HepG2 (cell line): ENCODE results near the gene KIAA0232. TPM values are rescaled to one million over a fixed set of nuclear protein-coding genes. Genes with fewer than 3 reads are reported as not detected.

ENCODE experiments used
- ARNTL ChIP-seq: sonication (generic); formaldehyde crosslinking; IDR thresholded peaks from 2 replicates; pipeline ENCODE4 v1.4.0; 2020; ENCODE audit warnings: mild to moderate bottlenecking, missing genetic modification reagents
- FOXJ3 ChIP-seq: sonication (generic); formaldehyde crosslinking; IDR thresholded peaks from 2 replicates; pipeline ENCODE4 v1.4.0; 2020; ENCODE audit warnings: missing genetic modification reagents, mild to moderate bottlenecking, borderline replicate concordance
- FOXM1 ChIP-seq: sonication (generic); formaldehyde crosslinking; IDR thresholded peaks from 2 replicates; pipeline ENCODE4 v1.5.0; 2020; ENCODE audit warnings: missing genetic modification reagents
- JUND ChIP-seq: sonication (generic); formaldehyde crosslinking; IDR thresholded peaks from 2 replicates; pipeline ENCODE4 v1.8.0; 2022; ENCODE audit warnings: mild to moderate bottlenecking, missing genetic modification reagents
- MED13 ChIP-seq: sonication (generic); formaldehyde crosslinking; IDR thresholded peaks from 2 replicates; pipeline ENCODE4 v1.5.0; 2020; ENCODE audit warnings: missing genetic modification reagents
- PAF1 ChIP-seq: IDR thresholded peaks from 2 replicates; pipeline ENCODE4 v1.6.1; 2016; ENCODE audit warnings: missing genetic modification reagents, missing compliant biosample characterization
- RBFOX2 ChIP-seq: fragments of 200-400 bp; formaldehyde crosslinking; IDR thresholded peaks from 2 replicates; pipeline ENCODE4 v1.6.1; 2017; ENCODE audit warnings: low read depth, mild to moderate bottlenecking, low read length
- SMAD1 ChIP-seq: sonication (generic); formaldehyde crosslinking; IDR thresholded peaks from 2 replicates; pipeline ENCODE4 v1.4.0; 2020; ENCODE audit warnings: missing genetic modification reagents, low read depth, mild to moderate bottlenecking, borderline replicate concordance
- SMAD3 ChIP-seq: sonication (generic); formaldehyde crosslinking; IDR thresholded peaks from 2 replicates; pipeline ENCODE4 v1.4.0; 2020; ENCODE audit warnings: missing genetic modification reagents
- SRSF4 ChIP-seq: fragments of 200-400 bp; formaldehyde crosslinking; IDR thresholded peaks from one replicate; pipeline ENCODE4 v1.6.1; 2018; ENCODE audit warnings: mild to moderate bottlenecking, low read depth, low read length, moderate library complexity; ENCODE audit not compliant: poor library complexity, severe bottlenecking
- SUZ12 ChIP-seq: fragments of 150-350 bp; IDR thresholded peaks from 2 replicates; pipeline ENCODE4 v1.6.1; 2014; ENCODE audit warnings: low read depth, low read length
- U2AF2 ChIP-seq: fragments of 200-400 bp; formaldehyde crosslinking; IDR thresholded peaks from 2 replicates; pipeline ENCODE4 v1.6.1; 2017; ENCODE audit warnings: low read depth, mild to moderate bottlenecking, low read length
- ZFP36L1 ChIP-seq: sonication (generic); formaldehyde crosslinking; IDR thresholded peaks from 2 replicates; pipeline ENCODE4 v1.8.0; 2022; ENCODE audit warnings: mild to moderate bottlenecking, missing genetic modification reagents, moderate library complexity
- ZFP90 ChIP-seq: sonication (generic); formaldehyde crosslinking; IDR thresholded peaks from 2 replicates; pipeline ENCODE4 v1.8.0; 2022; ENCODE audit warnings: missing genetic modification reagents, mild to moderate bottlenecking, inconsistent platforms, borderline replicate concordance
- ZNF33B ChIP-seq: sonication (generic); formaldehyde crosslinking; IDR thresholded peaks from 2 replicates; pipeline ENCODE4 v1.5.1; 2020; ENCODE audit warnings: mild to moderate bottlenecking, missing genetic modification reagents
- ZNF547 ChIP-seq: sonication (generic); formaldehyde crosslinking; IDR thresholded peaks from 2 replicates; pipeline ENCODE4 v1.5.1; 2020; ENCODE audit warnings: mild to moderate bottlenecking, missing genetic modification reagents
- ZNF550 ChIP-seq: sonication (generic); formaldehyde crosslinking; IDR thresholded peaks from 2 replicates; pipeline ENCODE4 v1.4.0; 2020; ENCODE audit warnings: mild to moderate bottlenecking, missing genetic modification reagents, borderline replicate concordance
- ZNF75D ChIP-seq: sonication (generic); formaldehyde crosslinking; IDR thresholded peaks from 2 replicates; pipeline ENCODE4 v1.8.1; 2023; ENCODE audit warnings: missing genetic modification reagents, mild to moderate bottlenecking, borderline replicate concordance
- ZNF780A ChIP-seq: sonication (generic); formaldehyde crosslinking; IDR thresholded peaks from 2 replicates; pipeline ENCODE4 v1.8.0; 2022; ENCODE audit warnings: mild to moderate bottlenecking, missing genetic modification reagents, moderate library complexity
- ZNF879 ChIP-seq: sonication (generic); formaldehyde crosslinking; IDR thresholded peaks from 2 replicates; pipeline ENCODE4 v1.8.1; 2023; ENCODE audit warnings: missing genetic modification reagents
- polyA plus RNA-seq, 8 experiments: library from polyadenylated mRNA; depleted of rRNA in 3 of 8; stranded (reverse) in 7 of 8; unstranded in 1 of 8; fragments of >200 nt; fragmentation: Illumina TruSeq in 4 of 8; extraction: Trizol in 4 of 8; gene quantifications; 2 replicates each; pipeline versions ENCODE4 v1.2.1 to v1.2.3, GENCODE V29; 2011 to 2016; ENCODE audit warnings: low read depth in 4 of 8, missing spikeins in 1 of 8, mixed read lengths in 1 of 8; ENCODE audit not compliant: insufficient read depth in 1 of 8
- total RNA-seq, 5 experiments: library from RNA; depleted of rRNA; stranded (reverse); fragments of >200 nt; fragmentation: Illumina TruSeq; extraction: Trizol; gene quantifications; 2 replicates each; pipeline ENCODE4 v1.2.3, GENCODE V29; 2016; ENCODE audit warnings: low read depth in 1 of 5
- TF ChIP-seq, protein P1 (sequence below): IDR thresholded peaks from 2 replicates; pipeline ENCODE4 v1.6.1; 2012; ENCODE audit warnings: low read depth, low read length, improper control_type of control experiment
- TF ChIP-seq, protein P2 (sequence below): sonication (generic); formaldehyde crosslinking; IDR thresholded peaks from 2 replicates; pipeline ENCODE4 v1.4.0; 2020; ENCODE audit warnings: missing genetic modification reagents
- TF ChIP-seq, protein P3 (sequence below): IDR thresholded peaks from 2 replicates; pipeline ENCODE4 v1.6.1; 2016; ENCODE audit warnings: low read depth, borderline replicate concordance
- TF ChIP-seq, protein P4 (sequence below), 2 experiments: IDR thresholded peaks; 2 replicates each; pipeline ENCODE4 v1.6.1; 2011 to 2012; ENCODE audit warnings: low read length in 2 of 2, borderline replicate concordance in 1 of 2, low read depth in 1 of 2, mild to moderate bottlenecking in 1 of 2, moderate library complexity in 1 of 2

KIAA0232 gene
- total and polyA plus RNA-seq, 2 of the 13 experiments (the other 11 are each of a cell fraction or from before 2014, with no cell fraction given): 7.8 to 17.1 TPM

DNA sequence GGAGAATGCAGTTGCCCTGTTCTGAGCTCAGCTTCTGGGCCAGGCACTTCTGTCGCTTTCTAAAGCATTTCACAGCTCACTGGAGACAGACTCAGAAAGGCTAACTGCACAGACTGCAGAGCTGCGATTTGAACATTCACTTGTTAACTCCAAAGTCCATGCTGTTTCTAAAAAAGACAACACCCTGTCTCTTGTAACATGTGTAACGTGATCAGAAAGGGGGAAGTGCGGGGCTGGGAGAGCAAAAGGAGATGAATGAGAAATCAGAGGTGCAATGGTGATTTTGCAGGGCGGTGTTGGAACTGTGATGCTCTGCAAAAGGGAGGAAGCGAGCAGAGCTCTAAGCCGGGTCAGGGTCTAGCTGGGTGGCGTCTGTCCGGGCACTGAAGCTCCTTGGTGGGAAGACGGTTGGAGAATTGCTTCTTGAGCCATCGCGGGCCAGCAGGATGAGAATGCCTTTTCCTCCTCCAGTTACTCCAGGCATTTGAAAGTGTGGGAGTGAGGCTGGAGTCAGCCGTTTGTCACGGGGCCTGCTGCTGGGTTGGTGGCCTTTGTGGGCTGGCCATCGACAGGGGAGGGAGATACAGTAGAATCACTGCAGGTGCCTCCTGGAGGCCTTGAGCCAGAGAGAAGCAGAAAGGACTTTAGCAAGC is 147.4 kb downstream of the KIAA0232 start (continued):
- TF ChIP-seq, protein P1, sequence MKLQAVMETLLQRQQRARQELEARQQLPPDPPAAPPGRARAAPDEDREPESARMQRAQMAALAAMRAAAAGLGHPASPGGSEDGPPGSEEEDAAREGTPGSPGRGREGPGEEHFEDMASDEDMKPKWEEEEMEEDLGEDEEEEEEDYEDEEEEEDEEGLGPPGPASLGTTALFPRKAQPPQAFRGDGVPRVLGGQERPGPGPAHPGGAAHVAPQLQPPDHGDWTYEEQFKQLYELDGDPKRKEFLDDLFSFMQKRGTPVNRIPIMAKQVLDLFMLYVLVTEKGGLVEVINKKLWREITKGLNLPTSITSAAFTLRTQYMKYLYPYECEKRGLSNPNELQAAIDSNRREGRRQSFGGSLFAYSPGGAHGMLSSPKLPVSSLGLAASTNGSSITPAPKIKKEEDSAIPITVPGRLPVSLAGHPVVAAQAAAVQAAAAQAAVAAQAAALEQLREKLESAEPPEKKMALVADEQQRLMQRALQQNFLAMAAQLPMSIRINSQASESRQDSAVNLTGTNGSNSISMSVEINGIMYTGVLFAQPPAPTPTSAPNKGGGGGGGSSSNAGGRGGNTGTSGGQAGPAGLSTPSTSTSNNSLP: no peak
- TF ChIP-seq MED13 (CRISPR knock-in tag): no peak
- no peak for TF ChIP-seq FOXM1
- no peak for TF ChIP-seq RBFOX2
- TF ChIP-seq ZNF780A (CRISPR knock-in tag): no peak
- no peak for TF ChIP-seq ZFP90 (CRISPR knock-in tag)
- no peak for TF ChIP-seq ZNF33B (CRISPR knock-in tag)
- TF ChIP-seq SRSF4: no peak
- TF ChIP-seq, protein P2, sequence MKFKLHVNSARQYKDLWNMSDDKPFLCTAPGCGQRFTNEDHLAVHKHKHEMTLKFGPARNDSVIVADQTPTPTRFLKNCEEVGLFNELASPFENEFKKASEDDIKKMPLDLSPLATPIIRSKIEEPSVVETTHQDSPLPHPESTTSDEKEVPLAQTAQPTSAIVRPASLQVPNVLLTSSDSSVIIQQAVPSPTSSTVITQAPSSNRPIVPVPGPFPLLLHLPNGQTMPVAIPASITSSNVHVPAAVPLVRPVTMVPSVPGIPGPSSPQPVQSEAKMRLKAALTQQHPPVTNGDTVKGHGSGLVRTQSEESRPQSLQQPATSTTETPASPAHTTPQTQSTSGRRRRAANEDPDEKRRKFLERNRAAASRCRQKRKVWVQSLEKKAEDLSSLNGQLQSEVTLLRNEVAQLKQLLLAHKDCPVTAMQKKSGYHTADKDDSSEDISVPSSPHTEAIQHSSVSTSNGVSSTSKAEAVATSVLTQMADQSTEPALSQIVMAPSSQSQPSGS (CRISPR knock-in tag): peak; percentile 53; the same call in 1 of the 2 replicates
- no peak for TF ChIP-seq ZNF547 (CRISPR knock-in tag)
- TF ChIP-seq, protein P3, sequence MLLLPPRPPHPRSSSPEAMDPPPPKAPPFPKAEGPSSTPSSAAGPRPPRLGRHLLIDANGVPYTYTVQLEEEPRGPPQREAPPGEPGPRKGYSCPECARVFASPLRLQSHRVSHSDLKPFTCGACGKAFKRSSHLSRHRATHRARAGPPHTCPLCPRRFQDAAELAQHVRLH: no peak
- no peak for TF ChIP-seq PAF1
- no peak for TF ChIP-seq SMAD3
- no peak for TF ChIP-seq JUND (CRISPR knock-in tag)
- no peak for TF ChIP-seq ZNF879 (CRISPR knock-in tag)
- no peak for TF ChIP-seq ZNF550 (CRISPR knock-in tag)
- TF ChIP-seq, protein P4, sequence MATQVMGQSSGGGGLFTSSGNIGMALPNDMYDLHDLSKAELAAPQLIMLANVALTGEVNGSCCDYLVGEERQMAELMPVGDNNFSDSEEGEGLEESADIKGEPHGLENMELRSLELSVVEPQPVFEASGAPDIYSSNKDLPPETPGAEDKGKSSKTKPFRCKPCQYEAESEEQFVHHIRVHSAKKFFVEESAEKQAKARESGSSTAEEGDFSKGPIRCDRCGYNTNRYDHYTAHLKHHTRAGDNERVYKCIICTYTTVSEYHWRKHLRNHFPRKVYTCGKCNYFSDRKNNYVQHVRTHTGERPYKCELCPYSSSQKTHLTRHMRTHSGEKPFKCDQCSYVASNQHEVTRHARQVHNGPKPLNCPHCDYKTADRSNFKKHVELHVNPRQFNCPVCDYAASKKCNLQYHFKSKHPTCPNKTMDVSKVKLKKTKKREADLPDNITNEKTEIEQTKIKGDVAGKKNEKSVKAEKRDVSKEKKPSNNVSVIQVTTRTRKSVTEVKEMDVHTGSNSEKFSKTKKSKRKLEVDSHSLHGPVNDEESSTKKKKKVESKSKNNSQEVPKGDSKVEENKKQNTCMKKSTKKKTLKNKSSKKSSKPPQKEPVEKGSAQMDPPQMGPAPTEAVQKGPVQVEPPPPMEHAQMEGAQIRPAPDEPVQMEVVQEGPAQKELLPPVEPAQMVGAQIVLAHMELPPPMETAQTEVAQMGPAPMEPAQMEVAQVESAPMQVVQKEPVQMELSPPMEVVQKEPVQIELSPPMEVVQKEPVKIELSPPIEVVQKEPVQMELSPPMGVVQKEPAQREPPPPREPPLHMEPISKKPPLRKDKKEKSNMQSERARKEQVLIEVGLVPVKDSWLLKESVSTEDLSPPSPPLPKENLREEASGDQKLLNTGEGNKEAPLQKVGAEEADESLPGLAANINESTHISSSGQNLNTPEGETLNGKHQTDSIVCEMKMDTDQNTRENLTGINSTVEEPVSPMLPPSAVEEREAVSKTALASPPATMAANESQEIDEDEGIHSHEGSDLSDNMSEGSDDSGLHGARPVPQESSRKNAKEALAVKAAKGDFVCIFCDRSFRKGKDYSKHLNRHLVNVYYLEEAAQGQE (IDR thresholded peaks at IDR 0.05; ENCODE audit: borderline replicate concordance in 1 of 2, low read depth in 1 of 2, low read length in 2 of 2): no peak
- TF ChIP-seq SUZ12: no peak
- no peak for TF ChIP-seq ZNF75D (CRISPR knock-in tag)
- TF ChIP-seq FOXJ3 (CRISPR knock-in tag): no peak
- TF ChIP-seq ARNTL (CRISPR knock-in tag): no peak
- no peak for TF ChIP-seq U2AF2
- TF ChIP-seq SMAD1: no peak
- TF ChIP-seq ZFP36L1 (CRISPR knock-in tag): no peak
